Mesendoderm (in vitro differentiated cells): ENCODE data around the gene SNIP1.

Source experiments
- DNase-seq: peaks from one replicate; pipeline ENCODE4 v3.0.0; 2013
- H2AK5ac ChIP-seq: 2 replicates; pipeline ENCODE4 v1.6.1; 2013; ENCODE audit warnings: low read length, inconsistent platforms
- H2BK120ac ChIP-seq: 2 replicates; pipeline ENCODE4 v1.6.1; 2013; ENCODE audit warnings: low read depth, mild to moderate bottlenecking, low read length, moderate library complexity, mixed read lengths
- H2BK15ac ChIP-seq: replicated peaks from 2 replicates; pipeline ENCODE4 v1.6.1; 2013; ENCODE audit warnings: low read depth, mild to moderate bottlenecking, moderate library complexity
- H2BK5ac ChIP-seq: 2 replicates; pipeline ENCODE4 v1.6.1; 2013; ENCODE audit warnings: low read length, inconsistent platforms
- H3K18ac ChIP-seq: 2 replicates; pipeline ENCODE4 v1.6.1; 2013; ENCODE audit warnings: mild to moderate bottlenecking, low read length, mixed read lengths
- H3K23ac ChIP-seq: one replicate; pipeline ENCODE4 v1.6.1; 2013; ENCODE audit warnings: low read length
- H3K27ac ChIP-seq: 2 replicates; pipeline ENCODE4 v1.5.1; 2013; ENCODE audit warnings: low read depth, mild to moderate bottlenecking, inconsistent platforms, low read length, moderate library complexity
- H3K27me3 ChIP-seq: 2 replicates; pipeline ENCODE4 v1.6.1; 2013; ENCODE audit warnings: low read length, control low read depth, mild to moderate bottlenecking, inconsistent platforms; ENCODE audit not compliant: insufficient read depth, poor library complexity
- H3K36me3 ChIP-seq: 2 replicates; pipeline ENCODE4 v1.6.1; 2013; ENCODE audit warnings: low read length, inconsistent platforms; ENCODE audit not compliant: control insufficient read depth, insufficient read depth
- H3K4ac ChIP-seq: one replicate; pipeline ENCODE4 v1.6.1; 2013; ENCODE audit warnings: low read depth, mild to moderate bottlenecking, low read length, moderate library complexity
- H3K4me1 ChIP-seq: 2 replicates; pipeline ENCODE4 v1.6.1; 2013; ENCODE audit warnings: low read depth, low read length, inconsistent platforms; ENCODE audit not compliant: control insufficient read depth
- H3K4me2 ChIP-seq: 2 replicates; pipeline ENCODE4 v1.6.1; 2013; ENCODE audit warnings: low read length
- H3K4me3 ChIP-seq: 2 replicates; pipeline ENCODE4 v1.5.1; 2013; ENCODE audit warnings: mild to moderate bottlenecking, low read length
- H3K56ac ChIP-seq: one replicate; pipeline ENCODE4 v1.6.1; 2013; ENCODE audit warnings: low read length
- H3K79me1 ChIP-seq: 2 replicates; pipeline ENCODE4 v1.6.1; 2013; ENCODE audit warnings: low read length, inconsistent platforms
- H3K79me2 ChIP-seq: 2 replicates; pipeline ENCODE4 v1.6.1; 2013; ENCODE audit warnings: mild to moderate bottlenecking, low read length; ENCODE audit not compliant: control insufficient read depth, insufficient read depth
- H3K9ac ChIP-seq: 2 replicates; pipeline ENCODE4 v1.6.1; 2013; ENCODE audit warnings: low read length, inconsistent platforms
- H4K5ac ChIP-seq: one replicate; pipeline ENCODE4 v1.6.1; 2013; ENCODE audit warnings: low read length
- H4K8ac ChIP-seq: one replicate; pipeline ENCODE4 v1.6.1; 2013; ENCODE audit warnings: low read depth, mild to moderate bottlenecking, control low read depth, low read length, moderate library complexity
- WGBS: extraction: QIAGEN DNeasy Blood & Tissue Kit; methylation state at CpG from one replicate; pipeline ENCODE4 v1.1.7; 2013; ENCODE audit warnings: low lambda C conversion rate, missing lambda C conversion rate; ENCODE audit not compliant: insufficient coverage; ENCODE audit errors: extremely low coverage; 5-methylcytosine and 5-hydroxymethylcytosine counted together

The SNIP1 gene

DNA sequence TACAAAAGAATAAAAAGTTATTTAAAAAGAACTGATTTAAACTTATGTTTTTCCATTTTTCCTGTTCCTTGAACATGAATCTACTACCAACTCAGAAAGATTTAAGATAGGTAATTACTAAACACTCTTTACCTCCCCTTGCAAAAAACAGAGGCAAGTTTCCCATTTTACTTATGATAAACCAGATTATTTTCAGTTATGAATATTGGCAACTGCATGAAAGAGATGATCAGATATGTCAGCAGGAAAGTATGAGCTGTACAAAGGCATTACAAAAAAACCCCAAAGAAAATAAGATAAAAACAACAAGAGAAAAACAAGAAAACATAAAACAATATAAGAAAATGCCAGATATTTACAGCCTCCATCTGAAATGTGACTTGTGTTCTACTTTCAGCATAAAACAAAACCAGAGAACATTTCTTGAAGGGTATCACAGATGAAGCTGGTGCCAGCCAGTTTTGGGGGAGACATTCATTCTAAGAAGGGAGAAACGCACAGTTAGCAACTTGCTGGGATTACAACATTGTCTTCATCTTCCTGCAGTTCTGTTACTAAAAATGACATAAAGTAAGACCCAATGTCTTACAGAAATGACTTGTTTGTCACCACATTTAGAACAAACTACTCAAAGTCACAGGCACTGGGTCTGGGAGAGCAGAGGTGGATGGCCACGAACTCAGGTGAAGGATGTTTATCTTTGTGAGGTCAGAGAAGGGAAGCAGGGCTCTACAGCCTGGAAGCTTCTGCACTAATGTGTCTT lies 60.6 kb downstream of the SNIP1 start:
- H2BK5ac ChIP-seq: no peak overlapping the region
- H2BK15ac ChIP-seq: no peak overlapping the region
- WGBS: no CpG with 5 or more reads among the region's 2 CpGs
- no peak overlapping the region for H3K9ac ChIP-seq
- H2AK5ac ChIP-seq: no peak overlapping the region
- no peak overlapping the region for H4K8ac ChIP-seq
- no peaks in the 10 kb centered on the region for H3K79me1 ChIP-seq
- H2BK120ac ChIP-seq: no peak overlapping the region
- no peak overlapping the region for H4K5ac ChIP-seq
- H3K4me1 ChIP-seq: no peaks in the 10 kb centered on the region
- H3K23ac ChIP-seq: no peak overlapping the region
- no peak overlapping the region for H3K4me3 ChIP-seq
- H3K4me2 ChIP-seq: no peak overlapping the region
- no peak overlapping the region for H3K18ac ChIP-seq
- no peak for DNase-seq
- H3K56ac ChIP-seq: no peak overlapping the region
- H3K4ac ChIP-seq: no peak overlapping the region
- H3K27ac ChIP-seq: no peak overlapping the region
- peaks cover 2% of the 10 kb centered on the region for H3K36me3 ChIP-seq
- H3K79me2 ChIP-seq: no peaks in the 10 kb centered on the region
- H3K27me3 ChIP-seq: no peaks in the 10 kb centered on the region

DNA sequence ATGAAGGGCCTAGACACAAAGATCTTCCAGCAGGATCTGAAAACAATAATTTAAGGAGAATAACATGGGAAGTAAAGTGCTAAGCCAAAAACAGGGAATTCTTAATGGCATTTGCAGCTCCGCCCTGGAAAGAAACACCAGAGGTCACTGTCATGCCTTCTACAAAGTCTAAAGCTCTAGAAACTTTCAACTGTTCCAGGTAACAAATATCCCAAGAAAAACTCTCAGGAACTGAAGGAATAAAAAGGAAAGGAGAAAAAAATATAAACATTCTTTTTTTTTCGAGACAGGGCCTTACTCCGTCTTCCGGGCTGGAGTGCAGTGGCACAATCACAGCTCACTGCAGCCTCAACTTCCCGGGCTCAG lies 66.5 kb downstream of the SNIP1 start:
- H2BK5ac ChIP-seq: no peak overlapping the region
- H4K5ac ChIP-seq: no peak overlapping the region
- no peak overlapping the region for H3K27ac ChIP-seq
- no peak for DNase-seq
- H3K27me3 ChIP-seq: no peaks in the 10 kb centered on the region
- H3K79me2 ChIP-seq: no peaks in the 10 kb centered on the region
- H4K8ac ChIP-seq: no peak overlapping the region
- H3K9ac ChIP-seq: no peak overlapping the region
- no peak overlapping the region for H3K4me3 ChIP-seq
- no peak overlapping the region for H3K18ac ChIP-seq
- H3K79me1 ChIP-seq: no peaks in the 10 kb centered on the region
- no peak overlapping the region for H3K56ac ChIP-seq
- no peak overlapping the region for H3K4ac ChIP-seq
- no peak overlapping the region for H3K23ac ChIP-seq
- H2BK120ac ChIP-seq: no peak overlapping the region
- no peak overlapping the region for H2AK5ac ChIP-seq
- no CpG with 5 or more reads among the region's 5 CpGs for WGBS
- no peak overlapping the region for H2BK15ac ChIP-seq
- H3K4me2 ChIP-seq: no peak overlapping the region
- no peaks in the 10 kb centered on the region for H3K36me3 ChIP-seq
- no peaks in the 10 kb centered on the region for H3K4me1 ChIP-seq

DNA sequence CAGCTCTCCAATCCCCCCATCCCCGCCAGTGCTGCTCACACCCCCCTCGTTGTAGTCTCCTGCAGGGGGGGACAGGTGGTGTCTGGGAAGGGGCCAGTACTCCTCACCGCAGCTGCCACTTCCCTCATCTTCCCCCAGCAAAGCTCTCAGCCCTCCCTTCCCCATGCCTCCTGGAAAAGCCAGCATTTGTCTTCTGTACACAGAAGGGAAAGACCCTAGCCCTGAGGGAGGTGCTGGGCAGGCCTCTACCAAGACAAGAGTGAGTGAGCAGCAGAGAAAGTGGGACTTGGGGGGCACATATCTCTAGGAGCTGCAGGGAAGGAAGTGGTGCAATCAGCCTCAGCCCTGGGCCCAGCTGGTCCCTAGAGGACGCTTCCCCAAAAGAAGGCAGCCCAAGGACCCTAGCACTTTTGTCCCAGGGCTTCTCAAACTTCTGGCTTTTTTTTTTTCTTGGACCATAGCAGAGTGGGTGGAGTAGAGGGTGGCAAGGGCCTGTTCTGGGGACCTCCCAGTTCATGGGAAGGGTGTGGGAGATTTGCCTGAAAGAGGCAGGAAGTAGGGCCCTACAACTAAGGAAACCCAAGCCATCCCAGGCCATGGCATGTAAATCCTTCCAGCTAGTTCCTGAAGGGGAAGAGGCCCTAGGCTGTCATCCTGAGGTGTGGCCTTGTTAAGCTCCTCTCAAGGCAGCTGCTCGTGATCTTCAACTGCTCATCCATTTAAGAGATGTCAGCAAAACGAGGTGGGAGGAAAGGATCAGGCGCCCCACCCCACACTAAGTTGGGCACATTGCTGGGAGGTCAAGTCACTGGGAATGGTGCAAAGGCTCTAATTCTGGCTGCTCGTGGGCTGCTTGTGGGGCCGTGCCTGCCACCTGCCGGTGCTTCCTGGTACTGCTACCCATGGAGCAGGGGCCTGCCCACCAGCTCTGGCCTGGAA lies 67.1 kb downstream of the SNIP1 start:
- peak; percentile 87 for DNase-seq
- H3K79me2 ChIP-seq: no peaks in the 10 kb centered on the region
- no peak overlapping the region for H4K8ac ChIP-seq
- H2BK120ac ChIP-seq: no peak overlapping the region
- H2BK5ac ChIP-seq: no peak overlapping the region
- no peak overlapping the region for H3K4me3 ChIP-seq
- H3K18ac ChIP-seq: no peak overlapping the region
- no peak overlapping the region for H3K4me2 ChIP-seq
- no peak overlapping the region for H3K27ac ChIP-seq
- no peak overlapping the region for H3K4ac ChIP-seq
- H4K5ac ChIP-seq: no peak overlapping the region
- no CpG with 5 or more reads among the region's 10 CpGs for WGBS
- no peak overlapping the region for H2BK15ac ChIP-seq
- no peaks in the 10 kb centered on the region for H3K27me3 ChIP-seq
- no peaks in the 10 kb centered on the region for H3K36me3 ChIP-seq
- H3K79me1 ChIP-seq: no peaks in the 10 kb centered on the region
- H3K23ac ChIP-seq: no peak overlapping the region
- H2AK5ac ChIP-seq: no peak overlapping the region
- no peaks in the 10 kb centered on the region for H3K4me1 ChIP-seq
- H3K9ac ChIP-seq: no peak overlapping the region
- peak overlapping the region; percentile 46 for H3K56ac ChIP-seq

DNA sequence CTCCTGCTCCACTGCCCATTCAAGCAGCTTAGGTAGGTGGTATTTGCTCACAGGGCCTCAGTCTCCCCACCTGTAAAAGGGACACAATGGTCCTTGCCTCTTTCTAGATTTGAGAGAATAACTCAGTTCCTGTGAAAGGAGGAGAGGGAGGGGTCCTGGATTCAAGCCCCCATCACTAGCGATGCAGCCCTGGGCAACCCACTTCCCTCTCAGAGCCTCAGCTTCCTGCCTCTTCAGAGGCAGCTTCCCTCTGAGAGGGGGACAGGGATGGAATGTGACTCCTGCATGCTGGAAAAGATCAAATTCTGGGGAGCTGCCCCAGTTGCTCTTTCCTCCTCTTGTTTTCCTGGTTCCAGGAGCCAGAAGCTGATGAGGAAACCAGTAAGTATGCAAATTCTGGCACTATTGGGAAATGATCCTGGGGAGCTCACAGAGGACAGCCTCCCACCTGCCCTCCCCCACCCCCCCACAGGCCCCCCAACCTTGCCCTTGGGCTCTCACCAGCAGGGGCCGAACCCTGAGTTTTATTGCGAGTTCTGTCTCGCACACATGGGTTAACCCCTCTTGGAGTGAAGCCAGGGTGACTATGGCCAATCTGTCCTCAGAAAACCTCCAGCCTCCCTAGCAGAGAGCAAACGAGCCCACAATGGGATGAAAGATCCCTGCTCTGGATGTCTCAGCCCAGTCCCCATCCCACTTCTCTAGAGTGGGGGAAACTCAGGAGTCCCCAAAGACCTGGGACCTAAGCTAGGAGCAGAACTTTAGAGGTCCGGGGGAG lies 68.0 kb downstream of the SNIP1 start:
- no peak for DNase-seq
- Histone ChIP-seq H3K27me3 (no peaks in the 10 kb centered on the region), H4K5ac (no peak overlapping the region), H2BK15ac (no peak overlapping the region), H3K27ac (no peak overlapping the region), H3K9ac (no peak overlapping the region), H3K4me2 (no peak overlapping the region), H3K4ac (no peak overlapping the region), H3K4me3 (no peak overlapping the region), H3K56ac (peak overlapping the region; percentile 46), H2AK5ac (no peak overlapping the region), H4K8ac (no peak overlapping the region), H3K79me2 (no peaks in the 10 kb centered on the region), H2BK120ac (no peak overlapping the region), H3K18ac (no peak overlapping the region), H3K23ac (no peak overlapping the region), H3K79me1 (peaks cover 2% of the 10 kb centered on the region), H3K36me3 (peaks cover 4% of the 10 kb centered on the region), H2BK5ac (no peak overlapping the region), H3K4me1 (no peaks in the 10 kb centered on the region)
- WGBS: no CpG with 5 or more reads among the region's 6 CpGs
